Type B pancreatic cell (in vitro differentiated cells): Measurements from ENCODE around the gene OR2AG2. TPM values are rescaled to one million over a fixed set of nuclear protein-coding genes. Genes with fewer than 3 reads are reported as not detected.

Experiments
- DNase-seq: peaks from one replicate; pipeline ENCODE4 v3.0.0; 2021; ENCODE audit warnings: mixed read lengths; ENCODE audit not compliant: unreplicated experiment; ENCODE audit errors: extremely low spot score
- H3K27ac Mint-ChIP-seq: 2 replicates; pipeline ENCODE4 v1.8.0; 2021; ENCODE audit warnings: mild to moderate bottlenecking, mixed read lengths
- H3K27me3 Mint-ChIP-seq: 2 replicates; pipeline ENCODE4 v1.8.0; 2021; ENCODE audit warnings: mixed read lengths
- H3K36me3 Mint-ChIP-seq: 2 replicates; pipeline ENCODE4 v1.8.0; 2021; ENCODE audit warnings: mixed read lengths
- H3K4me1 Mint-ChIP-seq: one replicate; pipeline ENCODE4 v1.8.0; 2021; ENCODE audit warnings: mixed read lengths; ENCODE audit not compliant: unreplicated experiment
- H3K4me3 Mint-ChIP-seq: 2 replicates; pipeline ENCODE4 v1.8.0; 2021; ENCODE audit warnings: mild to moderate bottlenecking, mixed read lengths
- H3K9me3 Mint-ChIP-seq: 2 replicates; pipeline ENCODE4 v1.8.0; 2021; ENCODE audit warnings: mixed read lengths
- total RNA-seq: library from RNA; stranded (reverse); gene quantifications from 2 replicates; pipeline ENCODE4 v1.2.1, GENCODE V29; 2021; ENCODE audit warnings: low replicate concordance
- TF ChIP-seq, protein P1 (sequence below): fragments of 200-600 bp; sonication (generic); conservative IDR thresholded peaks from 2 replicates; pipeline ENCODE4 v1.5.0; 2021; ENCODE audit warnings: antibody characterized with exemption, mild to moderate bottlenecking

Gene OR2AG2
- total RNA-seq, 1 donor from 2014 or later: 0.07 TPM

DNA sequence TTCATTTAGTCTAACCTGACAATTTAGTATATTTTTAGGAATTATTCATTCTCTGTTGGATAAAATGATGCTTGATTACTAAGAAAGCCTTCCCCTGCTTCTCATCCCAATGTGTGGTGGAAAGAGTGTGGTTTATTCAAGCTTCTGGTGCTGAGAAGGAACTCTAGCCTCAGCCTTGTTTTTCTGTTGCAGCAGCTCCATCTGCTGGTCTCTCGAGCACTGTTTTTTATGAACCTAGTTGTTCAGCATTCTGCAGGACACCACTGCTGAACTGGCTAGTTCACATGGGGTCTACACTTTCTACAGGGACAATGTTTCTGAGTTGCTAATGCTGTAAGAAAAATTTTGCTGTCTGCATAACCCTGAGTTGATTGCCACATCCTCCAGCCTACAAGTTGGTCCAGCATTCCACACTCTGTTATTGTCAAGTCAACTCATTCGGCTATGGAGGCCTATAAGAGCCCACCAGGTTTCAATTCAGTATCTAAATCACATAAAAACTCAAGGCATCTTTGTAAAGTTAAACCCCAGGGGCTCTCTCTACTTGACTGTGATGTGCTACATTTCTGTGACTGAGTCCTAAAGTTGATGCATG is 14.3 kb downstream of the OR2AG2 start:
- Mint-ChIP-seq H3K27ac (no peak overlapping the region), H3K27me3 (no peaks in the 10 kb centered on the region), H3K4me3 (no peak overlapping the region), H3K4me1 (no peaks in the 10 kb centered on the region), H3K9me3 (peaks cover 2% of the 10 kb centered on the region), H3K36me3 (no peaks in the 10 kb centered on the region)
- DNase-seq: no peak
- TF ChIP-seq, protein P1, sequence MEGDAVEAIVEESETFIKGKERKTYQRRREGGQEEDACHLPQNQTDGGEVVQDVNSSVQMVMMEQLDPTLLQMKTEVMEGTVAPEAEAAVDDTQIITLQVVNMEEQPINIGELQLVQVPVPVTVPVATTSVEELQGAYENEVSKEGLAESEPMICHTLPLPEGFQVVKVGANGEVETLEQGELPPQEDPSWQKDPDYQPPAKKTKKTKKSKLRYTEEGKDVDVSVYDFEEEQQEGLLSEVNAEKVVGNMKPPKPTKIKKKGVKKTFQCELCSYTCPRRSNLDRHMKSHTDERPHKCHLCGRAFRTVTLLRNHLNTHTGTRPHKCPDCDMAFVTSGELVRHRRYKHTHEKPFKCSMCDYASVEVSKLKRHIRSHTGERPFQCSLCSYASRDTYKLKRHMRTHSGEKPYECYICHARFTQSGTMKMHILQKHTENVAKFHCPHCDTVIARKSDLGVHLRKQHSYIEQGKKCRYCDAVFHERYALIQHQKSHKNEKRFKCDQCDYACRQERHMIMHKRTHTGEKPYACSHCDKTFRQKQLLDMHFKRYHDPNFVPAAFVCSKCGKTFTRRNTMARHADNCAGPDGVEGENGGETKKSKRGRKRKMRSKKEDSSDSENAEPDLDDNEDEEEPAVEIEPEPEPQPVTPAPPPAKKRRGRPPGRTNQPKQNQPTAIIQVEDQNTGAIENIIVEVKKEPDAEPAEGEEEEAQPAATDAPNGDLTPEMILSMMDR: peak; percentile 77

DNA sequence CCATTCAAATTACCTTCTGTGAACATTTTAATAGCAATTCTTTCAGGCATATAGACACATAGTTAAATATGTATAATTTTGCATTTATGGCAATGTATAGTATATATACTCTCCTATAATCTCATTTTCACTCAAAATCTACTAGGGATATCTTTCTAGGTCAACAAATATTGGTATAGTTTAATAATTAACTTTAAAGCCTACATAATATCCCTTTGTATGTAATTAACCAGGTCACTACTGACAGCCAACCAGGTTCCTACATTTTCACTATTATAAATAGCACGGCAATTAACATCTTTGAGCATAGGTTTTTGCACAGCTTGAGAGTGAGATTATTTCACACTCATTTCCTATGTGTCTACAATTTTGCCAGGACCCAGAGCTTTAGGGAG is 15.8 kb downstream of the OR2AG2 start:
- TF ChIP-seq, protein P1: no peak
- Mint-ChIP-seq H3K36me3 (no peaks in the 10 kb centered on the region), H3K9me3 (no peaks in the 10 kb centered on the region), H3K27ac (no peak overlapping the region), H3K4me1 (no peaks in the 10 kb centered on the region), H3K4me3 (no peak overlapping the region), H3K27me3 (no peaks in the 10 kb centered on the region)
- DNase-seq: no peak

DNA sequence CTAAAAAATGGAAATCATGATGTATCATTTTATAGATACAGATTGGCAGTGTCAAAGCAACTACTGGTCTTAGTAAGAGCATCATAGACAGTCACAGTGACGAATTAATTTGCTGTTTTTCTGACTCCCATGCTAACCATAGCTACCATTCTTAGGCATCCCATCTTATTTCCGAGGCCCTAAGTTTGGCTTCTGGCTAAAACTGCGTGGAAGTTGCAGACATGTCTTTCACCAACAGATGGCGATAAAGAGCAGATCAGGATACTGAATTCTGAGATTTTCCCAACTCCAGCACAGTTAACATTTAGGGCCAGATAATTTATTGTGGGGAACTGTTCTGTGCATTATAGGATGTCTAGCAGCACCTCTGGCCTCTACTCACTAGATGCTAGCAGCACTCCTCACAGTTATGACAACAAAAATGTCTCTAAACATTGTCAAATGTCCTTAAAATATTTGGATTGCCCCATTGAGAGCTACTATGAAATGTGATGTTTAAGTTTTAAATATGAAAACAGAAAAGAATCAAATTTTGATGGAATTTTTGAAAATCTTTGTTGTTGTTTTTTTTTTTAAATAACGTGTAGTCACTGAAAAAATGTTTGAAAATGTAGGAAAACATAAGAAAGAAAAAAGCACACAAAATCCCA is 16.3 kb downstream of the OR2AG2 start:
- no peaks in the 10 kb centered on the region for H3K9me3 Mint-ChIP-seq
- no peak for DNase-seq
- no peak overlapping the region for H3K27ac Mint-ChIP-seq
- no peaks in the 10 kb centered on the region for H3K27me3 Mint-ChIP-seq
- no peaks in the 10 kb centered on the region for H3K36me3 Mint-ChIP-seq
- H3K4me1 Mint-ChIP-seq: no peaks in the 10 kb centered on the region
- TF ChIP-seq, protein P1: peak; percentile 91
- H3K4me3 Mint-ChIP-seq: no peak overlapping the region

DNA sequence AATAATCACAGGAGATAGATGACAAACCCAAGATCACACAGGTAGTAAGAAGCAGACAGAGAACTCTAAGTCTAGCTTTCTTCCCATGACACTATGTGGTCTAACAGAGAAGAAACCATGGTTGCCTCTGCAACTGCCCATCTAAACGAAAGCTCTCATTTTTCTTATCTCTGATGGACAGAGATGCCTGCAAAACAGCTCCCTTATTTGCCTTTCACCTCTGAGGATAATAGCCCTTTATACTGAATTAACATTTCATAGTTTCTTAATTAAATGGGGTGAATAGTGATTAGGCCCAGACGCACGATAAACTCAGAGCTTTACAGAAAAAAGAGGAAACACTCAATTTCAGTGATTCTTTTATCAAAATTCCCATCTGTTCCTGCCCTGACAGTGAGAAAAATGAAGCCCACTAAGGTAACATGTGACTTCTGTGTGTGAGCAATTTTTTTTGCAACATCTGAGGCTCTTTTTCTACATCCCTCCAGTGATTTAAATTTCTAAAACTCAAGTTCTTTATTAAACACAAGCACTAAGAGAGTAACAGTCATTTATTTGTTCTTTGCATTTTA is 24.6 kb downstream of the OR2AG2 start:
- H3K27ac Mint-ChIP-seq: no peak overlapping the region
- H3K27me3 Mint-ChIP-seq: peaks cover 12% of the 10 kb centered on the region
- H3K36me3 Mint-ChIP-seq: no peaks in the 10 kb centered on the region
- H3K4me1 Mint-ChIP-seq: no peaks in the 10 kb centered on the region
- no peaks in the 10 kb centered on the region for H3K9me3 Mint-ChIP-seq
- no peak overlapping the region for H3K4me3 Mint-ChIP-seq
- no peak for DNase-seq
- TF ChIP-seq, protein P1: no peak

DNA sequence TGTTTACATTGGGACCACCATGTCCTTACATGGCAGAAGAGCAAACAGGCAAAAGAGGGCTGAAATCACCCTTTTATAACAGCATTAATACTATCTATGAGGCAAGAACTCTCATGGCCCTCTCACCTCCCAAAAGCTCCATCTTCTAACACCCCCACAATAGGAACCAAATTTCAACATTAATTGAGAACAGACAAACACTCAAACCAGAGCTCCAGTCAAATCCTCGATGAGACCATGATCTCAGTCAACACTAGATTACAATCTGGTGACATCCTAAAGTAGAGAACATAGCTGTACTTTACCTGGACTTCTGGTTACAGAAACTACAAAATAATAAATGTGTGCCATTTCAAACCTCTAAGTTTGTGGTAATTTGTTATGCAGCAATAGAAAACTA is 25.1 kb downstream of the OR2AG2 start:
- Mint-ChIP-seq H3K4me1 (no peaks in the 10 kb centered on the region), H3K27me3 (peaks cover 12% of the 10 kb centered on the region), H3K36me3 (no peaks in the 10 kb centered on the region), H3K4me3 (no peak overlapping the region), H3K27ac (no peak overlapping the region), H3K9me3 (no peaks in the 10 kb centered on the region)
- TF ChIP-seq, protein P1: no peak
- DNase-seq: no peak
